ENCODE measurements around the gene CDV3. TPM values are rescaled to one million over a fixed set of nuclear protein-coding genes. Genes with fewer than 3 reads are reported as not detected.

CDV3 gene
- polyA plus RNA-seq, 6 donors from 2014 or later = 29.6 to 50.0 (median 38.7) TPM

- DNase-seq (no peak), ATAC-seq (ENCODE audit: low read depth in 2 of 2) (no peak)
- Mint-ChIP-seq H3K4me1 (peaks cover 0 to 4% (median 0%) of the 10 kb centered on the region in 3 donors), H3K36me3 (peaks cover 26 to 29% of the 10 kb centered on the region in 2 donors), H3K27me3 (no peaks in the 10 kb centered on the region), H3K27ac (no peak overlapping the region), H3K4me3 (no peak overlapping the region), H3K9me3 (no peaks in the 10 kb centered on the region)
These were observed 60.0 kb downstream of the CDV3 start for GRCh38 chr3:133633439-133633838.

Other genes with a start within 250 kb of the CDV3 start
- 1 to 10 TPM in 3 of 6 donors, under 1 TPM in 1, not detected in 2; 0.94 to 3.3 (median 2.5) TPM for gene BFSP2, start 173.6 kb upstream of the CDV3 start, polyA plus RNA-seq (ENCODE audit: low read depth in 6 of 6)
- 10 to 100 TPM in 5 of 6 donors, 1 to 10 TPM in 1; 1.6 to 20.8 (median 11.9) TPM for gene TOPBP1, start 88.3 kb downstream of the CDV3 start, polyA plus RNA-seq (ENCODE audit: low read depth in 6 of 6)
- gene TF, start 172.7 kb downstream of the CDV3 start, polyA plus RNA-seq (ENCODE audit: low read depth in 6 of 6) = under 1 TPM in 2 of 6 donors, not detected in 4; 0.24 to 0.29 TPM
- gene SRPRB, start 232.1 kb downstream of the CDV3 start, polyA plus RNA-seq (ENCODE audit: low read depth in 6 of 6) = 10 to 100 TPM; 15.4 to 33.9 (median 28.2) TPM

All from naive B cell (primary cell).